GM23248 (cell line): ENCODE measurements around the gene NFKBIL1.

Experiments used
- EZH2 ChIP-seq: fragments of 200-600 bp; sonication (generic); IDR thresholded peaks from 2 replicates; pipeline ENCODE4 v1.6.1; 2018; ENCODE audit warnings: antibody characterized with exemption, mild to moderate bottlenecking; ENCODE audit not compliant: insufficient read depth, poor library complexity, severe bottlenecking
- EZH2phosphoT487 ChIP-seq: fragments of 200-600 bp; sonication (generic); IDR thresholded peaks from 2 replicates; pipeline ENCODE4 v1.6.1; 2018; ENCODE audit warnings: antibody characterized with exemption, moderate library complexity, mild to moderate bottlenecking, low read depth; ENCODE audit not compliant: insufficient read depth

DNA sequence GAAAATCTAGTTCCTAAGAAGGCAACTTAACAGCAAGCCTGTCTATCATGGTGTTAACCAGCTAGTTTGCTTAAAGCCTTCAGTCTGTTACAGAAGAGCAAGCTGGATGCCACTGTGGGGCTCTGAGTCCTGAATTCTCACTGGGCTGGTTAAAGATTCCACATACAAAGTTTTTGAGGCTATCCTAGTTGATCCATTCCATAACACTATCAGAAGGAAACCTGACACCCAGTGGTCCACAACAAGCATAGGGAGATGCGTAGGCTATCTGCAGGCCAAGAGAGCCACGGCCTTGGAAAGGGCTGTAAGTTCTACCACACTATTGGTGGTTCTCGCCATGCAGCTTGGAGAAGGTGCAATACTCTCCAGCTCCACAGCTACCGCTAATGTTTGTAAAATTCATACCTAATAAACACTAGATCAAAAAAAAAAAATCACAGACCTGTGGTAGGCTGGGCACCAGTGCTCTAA, 19.1 kb upstream of the NFKBIL1 start:
- TF ChIP-seq EZH2phosphoT487 (no peak), EZH2 (no peak)
